Sigmoid colon (tissue), 7 donors: ENCODE data around the gene TMEM185B. TPM values are rescaled to one million over a fixed set of nuclear protein-coding genes. Genes with fewer than 3 reads are reported as not detected.

Source experiments
- DNase-seq: peaks from one replicate; pipeline ENCODE4 v3.0.0-alpha.2; 2019
- H3K27ac ChIP-seq, 4 donors: fragments of 200-600 bp; sonication (generic); one replicate each; pipeline ENCODE4 v1.5.1; 2016 to 2019; ENCODE audit warnings: mild to moderate bottlenecking in 1 of 4
- H3K27me3 ChIP-seq, 3 donors: fragments of 200-600 bp; sonication (generic); one replicate each; pipeline ENCODE4 v1.5.1; 2019; ENCODE audit warnings: mild to moderate bottlenecking in 1 of 3
- H3K36me3 ChIP-seq, 4 donors: fragments of 200-600 bp; sonication (generic); one replicate each; pipeline ENCODE4 v1.5.1; 2016 to 2019
- H3K4me1 ChIP-seq, 4 donors: fragments of 200-600 bp; sonication (generic); one replicate each; pipeline ENCODE4 v1.5.1; 2017 to 2019
- H3K4me3 ChIP-seq, 4 donors: fragments of 200-600 bp; sonication (generic); one replicate each; pipeline ENCODE4 v1.5.1; 2017 to 2019; ENCODE audit warnings: mild to moderate bottlenecking in 2 of 4, moderate library complexity in 1 of 4
- H3K9me3 ChIP-seq, 4 donors: fragments of 200-600 bp in 3 of 4; sonication (generic) in 3 of 4; one replicate each; pipeline versions ENCODE4 v1.5.1 to v1.6.1; 2013 to 2019
- EP300 ChIP-seq, 4 donors: sonication (generic); formaldehyde crosslinking; IDR thresholded peaks; one replicate each; pipeline ENCODE4 v1.6.1; 2017; ENCODE audit warnings: antibody characterized with exemption in 4 of 4
- POLR2A ChIP-seq, 2 donors: fragments of 450-650 bp; IDR thresholded peaks; one replicate each; pipeline ENCODE4 v1.6.1; 2016; ENCODE audit warnings: antibody characterized with exemption in 2 of 2, mild to moderate bottlenecking in 2 of 2, moderate library complexity in 2 of 2
- POLR2AphosphoS5 ChIP-seq, 4 donors: sonication (generic); formaldehyde crosslinking; IDR thresholded peaks; one replicate each; pipeline ENCODE4 v1.6.1; 2017; ENCODE audit warnings: antibody characterized with exemption in 4 of 4
- WGBS, 2 donors: extraction: QIAGEN DNeasy Blood & Tissue Kit; methylation state at CpG; one replicate each; pipeline ENCODE4 v1.1.7; 2013; 5-methylcytosine and 5-hydroxymethylcytosine counted together
- intact Hi-C: fragments of 100-400 bp; cut with DNase I; formaldehyde crosslinking; loops from one replicate; pipeline ENCODE4 v1.15.1; 2023
- polyA plus RNA-seq, 3 donors: library from polyadenylated mRNA; stranded (reverse); fragments of 200-250 nt; gene quantifications; one replicate each; pipeline ENCODE4 v1.2.3, GENCODE V29; 2013
- total RNA-seq, 4 donors: library from RNA; depleted of rRNA; stranded (reverse); fragments of >200 nt; gene quantifications; one replicate each; pipeline ENCODE4 v1.1.0, GENCODE V29; 2016
- TF ChIP-seq, protein P1 (sequence below), 4 experiments: fragments of 450-650 bp in 3 of 4; fragments of 200-600 bp in 1 of 4; IDR thresholded peaks; one replicate each; pipeline ENCODE4 v1.5.1; 2016 to 2019; ENCODE audit warnings: antibody characterized with exemption in 4 of 4, mild to moderate bottlenecking in 3 of 4, moderate library complexity in 2 of 4
- donor health status: healthy with polysubstance abuse.
- donor health status: Bipolar disorder and iron deficiency.
- donor health status: healthy.

The TMEM185B gene
- total and polyA plus RNA-seq, 7 donors = 1.6 to 32.1 (median 16.8) TPM

DNA sequence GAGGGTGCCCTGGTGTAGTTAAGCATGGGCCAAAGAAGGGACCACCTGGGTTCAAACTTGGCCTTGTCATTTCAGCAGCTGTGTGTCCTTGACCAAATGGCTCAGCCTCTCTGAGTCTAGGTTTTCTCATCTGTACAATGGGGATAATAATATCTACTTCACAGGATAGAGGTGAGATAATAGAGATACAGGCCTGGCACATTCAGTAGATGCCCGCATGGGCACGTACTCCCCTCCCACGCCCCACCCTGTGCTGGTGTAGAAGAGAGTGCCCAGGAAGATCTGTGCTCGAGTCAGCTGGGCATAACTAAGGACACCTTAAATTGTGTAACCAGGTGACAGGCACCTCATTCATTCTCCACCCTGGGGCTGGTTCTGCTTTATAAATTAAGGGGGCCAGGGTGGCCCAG is 8.4 kb upstream of the TMEM185B start:
- Histone ChIP-seq H3K9me3 (no peaks in the 10 kb centered on the region), H3K4me3 (peak overlapping the region in 3 of 4 donors; percentile 45 to 50 (median 48)), H3K27me3 (no peaks in the 10 kb centered on the region), H3K27ac (peak overlapping the region; percentile 51 to 71 (median 66)), H3K4me1 (peaks cover 0 to 23% (median 13%) of the 10 kb centered on the region in 4 donors), H3K36me3 (no peaks in the 10 kb centered on the region)
- TF ChIP-seq POLR2A (IDR thresholded peaks at IDR 0.05) (no peak), POLR2AphosphoS5 (IDR thresholded peaks at IDR 0.05) (no peak), EP300 (IDR thresholded peaks at IDR 0.05) (no peak)
- TF ChIP-seq, protein P1, sequence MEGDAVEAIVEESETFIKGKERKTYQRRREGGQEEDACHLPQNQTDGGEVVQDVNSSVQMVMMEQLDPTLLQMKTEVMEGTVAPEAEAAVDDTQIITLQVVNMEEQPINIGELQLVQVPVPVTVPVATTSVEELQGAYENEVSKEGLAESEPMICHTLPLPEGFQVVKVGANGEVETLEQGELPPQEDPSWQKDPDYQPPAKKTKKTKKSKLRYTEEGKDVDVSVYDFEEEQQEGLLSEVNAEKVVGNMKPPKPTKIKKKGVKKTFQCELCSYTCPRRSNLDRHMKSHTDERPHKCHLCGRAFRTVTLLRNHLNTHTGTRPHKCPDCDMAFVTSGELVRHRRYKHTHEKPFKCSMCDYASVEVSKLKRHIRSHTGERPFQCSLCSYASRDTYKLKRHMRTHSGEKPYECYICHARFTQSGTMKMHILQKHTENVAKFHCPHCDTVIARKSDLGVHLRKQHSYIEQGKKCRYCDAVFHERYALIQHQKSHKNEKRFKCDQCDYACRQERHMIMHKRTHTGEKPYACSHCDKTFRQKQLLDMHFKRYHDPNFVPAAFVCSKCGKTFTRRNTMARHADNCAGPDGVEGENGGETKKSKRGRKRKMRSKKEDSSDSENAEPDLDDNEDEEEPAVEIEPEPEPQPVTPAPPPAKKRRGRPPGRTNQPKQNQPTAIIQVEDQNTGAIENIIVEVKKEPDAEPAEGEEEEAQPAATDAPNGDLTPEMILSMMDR (IDR thresholded peaks at IDR 0.05) = no peak
- intact Hi-C loops = loop anchor here (10.0 kb wide), 1 partner anchor 843 kb away; no protein-coding TSS in a partner anchor
- WGBS, 2 donors = 72 to 75% methylated on average over 4 of the region's 4 CpGs
- no peak for DNase-seq

DNA sequence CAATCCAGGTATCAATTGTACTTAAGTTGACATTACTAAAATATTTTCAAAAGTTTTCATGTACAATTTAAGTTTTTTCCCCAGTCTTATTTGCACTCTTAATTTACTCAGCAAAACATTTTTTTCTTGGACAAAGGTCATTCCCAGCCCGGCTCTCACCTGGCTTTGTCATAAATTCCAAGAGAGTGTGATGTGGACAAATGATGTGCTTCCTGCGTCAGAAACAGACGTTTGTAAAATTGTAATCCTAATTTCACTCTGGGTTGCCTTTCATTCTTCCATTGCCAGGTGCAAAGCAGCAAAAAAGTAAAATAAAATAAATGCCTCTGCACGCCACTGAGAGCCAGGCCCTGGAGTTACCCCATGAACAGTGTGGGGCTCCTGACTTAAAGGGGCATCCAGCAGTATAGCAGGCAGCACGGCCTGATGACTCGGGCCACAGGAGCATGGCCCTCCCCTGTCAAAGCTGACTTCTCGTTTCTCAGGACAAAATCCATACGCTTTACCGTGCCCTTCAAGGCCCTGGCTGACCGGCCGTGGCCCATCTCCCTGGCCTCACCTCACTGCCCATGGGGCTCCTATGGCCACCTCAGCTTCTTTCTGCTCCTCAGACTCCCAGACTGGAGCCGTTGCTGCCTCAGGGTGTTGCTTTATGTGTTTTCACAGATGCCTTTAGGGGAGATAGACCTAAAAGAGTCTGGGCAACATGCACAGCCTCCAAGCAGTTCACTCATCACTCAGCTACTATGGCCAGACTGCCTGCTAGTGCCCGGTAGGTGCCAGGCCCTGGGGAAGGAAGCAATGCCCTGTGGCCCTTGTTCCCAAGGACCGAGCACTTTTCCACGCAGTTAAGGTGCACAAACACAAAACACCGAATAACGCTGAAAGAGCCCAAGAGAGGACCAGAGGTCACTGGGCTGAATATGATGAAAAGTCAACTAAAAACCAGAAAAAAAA is 7.6 kb upstream of the TMEM185B start:
- 43 to 73% methylated on average over 17 of the region's 17 CpGs for WGBS, 2 donors
- H3K9me3 ChIP-seq = no peaks in the 10 kb centered on the region
- intact Hi-C loops = loop anchor here (10.0 kb wide), 1 partner anchor 844 kb away; no protein-coding TSS in a partner anchor
- H3K36me3 ChIP-seq = no peaks in the 10 kb centered on the region
- no peaks in the 10 kb centered on the region for H3K27me3 ChIP-seq
- no peak overlapping the region for H3K4me3 ChIP-seq
- no peak for TF ChIP-seq EP300 (IDR thresholded peaks at IDR 0.05)
- no peak for TF ChIP-seq POLR2AphosphoS5 (IDR thresholded peaks at IDR 0.05)
- TF ChIP-seq, protein P1 (IDR thresholded peaks at IDR 0.05) = no peak
- no peak for TF ChIP-seq POLR2A (IDR thresholded peaks at IDR 0.05)
- H3K4me1 ChIP-seq = peaks cover 0 to 23% (median 13%) of the 10 kb centered on the region in 4 donors
- H3K27ac ChIP-seq = peak overlapping the region in 2 of 4 donors; percentile 15 to 25
- DNase-seq = peak; percentile 50

DNA sequence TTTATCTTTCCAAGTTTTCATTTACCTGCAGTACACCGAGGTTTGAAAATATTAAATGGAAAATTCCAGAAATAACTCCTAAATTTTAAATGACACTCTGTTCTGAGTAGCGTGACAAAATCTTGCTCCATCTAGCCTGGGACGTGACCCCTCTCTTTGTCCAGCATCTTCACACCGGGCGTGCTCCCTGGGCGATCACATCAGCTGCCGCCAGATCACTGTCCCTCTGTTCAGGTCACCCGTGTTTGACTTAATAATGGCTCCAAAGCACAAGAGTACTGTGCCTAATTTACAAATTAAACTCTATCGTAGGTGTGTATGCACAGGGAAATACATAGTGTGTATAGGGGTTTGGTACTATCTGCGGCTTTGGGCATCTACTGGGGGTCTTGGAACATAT is 6.1 kb upstream of the TMEM185B start:
- DNase-seq = no peak
- TF ChIP-seq POLR2A (IDR thresholded peaks at IDR 0.05) (no peak), EP300 (IDR thresholded peaks at IDR 0.05) (no peak), POLR2AphosphoS5 (IDR thresholded peaks at IDR 0.05) (no peak)
- TF ChIP-seq, protein P1 (IDR thresholded peaks at IDR 0.05) = no peak
- no peak overlapping the region for H3K4me3 ChIP-seq
- intact Hi-C loops = no loop called here
- WGBS, 2 donors = 89 to 93% methylated on average over 10 of the region's 10 CpGs
- H3K27ac ChIP-seq = peak overlapping the region in 1 of 4 donors; percentile 62
- peaks cover 0 to 24% (median 15%) of the 10 kb centered on the region in 4 donors for H3K4me1 ChIP-seq
- H3K9me3 ChIP-seq = no peaks in the 10 kb centered on the region
- H3K27me3 ChIP-seq = no peaks in the 10 kb centered on the region
- no peaks in the 10 kb centered on the region for H3K36me3 ChIP-seq

DNA sequence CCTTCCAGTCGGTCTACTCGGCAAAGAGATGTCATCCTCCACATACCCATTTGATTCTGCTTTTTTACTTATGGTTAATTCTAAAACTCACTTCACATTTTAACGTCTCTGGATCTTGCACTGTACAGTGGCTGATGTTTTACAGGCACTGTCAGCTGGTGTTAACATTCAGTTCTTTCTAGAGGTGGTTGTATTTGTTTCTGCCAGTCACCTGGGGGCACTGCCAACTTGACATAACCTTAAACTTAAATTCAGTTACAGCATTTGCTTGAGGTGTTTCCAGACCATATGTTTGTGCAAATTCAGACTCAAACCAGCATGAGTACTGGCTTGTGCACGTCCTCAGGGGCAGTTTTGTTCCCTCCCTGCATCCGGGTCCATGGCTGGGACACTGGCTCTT is 5.3 kb upstream of the TMEM185B start:
- H3K27ac ChIP-seq = peak overlapping the region in 3 of 4 donors; percentile 26 to 62 (median 43)
- no peaks in the 10 kb centered on the region for H3K27me3 ChIP-seq
- peak; percentile 66 for DNase-seq
- peak in 2 of 4 donors; percentile 51 to 52 for TF ChIP-seq POLR2AphosphoS5 (IDR thresholded peaks at IDR 0.05)
- TF ChIP-seq, protein P1 (IDR thresholded peaks at IDR 0.05) = no peak
- H3K4me1 ChIP-seq = peaks cover 0 to 32% (median 23%) of the 10 kb centered on the region in 4 donors
- no peaks in the 10 kb centered on the region for H3K36me3 ChIP-seq
- H3K4me3 ChIP-seq = no peak overlapping the region
- 48 to 66% methylated on average over 5 of the region's 5 CpGs for WGBS, 2 donors
- no peaks in the 10 kb centered on the region for H3K9me3 ChIP-seq
- intact Hi-C loops = loop anchor here (1.0 kb wide), 1 partner anchor 85 kb away; no protein-coding TSS in a partner anchor
